HepG2 (cell line): ENCODE results near the gene PIGW. TPM values are rescaled to one million over a fixed set of nuclear protein-coding genes. Genes with fewer than 3 reads are reported as not detected.

Experiments
- ASH2L ChIP-seq: fragments of 300-600, 200-600 bp; sonication (generic); IDR thresholded peaks from 2 replicates; pipeline ENCODE4 v1.7.0; 2017; ENCODE audit warnings: low read depth, mild to moderate bottlenecking, moderate library complexity, mixed read lengths, low read length; ENCODE audit not compliant: insufficient read length
- CCDC6 ChIP-seq: sonication (generic); formaldehyde crosslinking; IDR thresholded peaks from 2 replicates; pipeline ENCODE4 v1.8.1; 2022; ENCODE audit warnings: mild to moderate bottlenecking, missing genetic modification reagents, moderate library complexity
- HNF4A ChIP-seq: sonication (generic); formaldehyde crosslinking; IDR thresholded peaks from 2 replicates; pipeline ENCODE4 v1.4.0; 2020; ENCODE audit warnings: missing genetic modification reagents
- MEIS2 ChIP-seq: sonication (generic); formaldehyde crosslinking; IDR thresholded peaks from 2 replicates; pipeline ENCODE4 v1.9.0; 2021; ENCODE audit warnings: mild to moderate bottlenecking, missing genetic modification reagents
- PRDM15 ChIP-seq: sonication (generic); formaldehyde crosslinking; IDR thresholded peaks from 2 replicates; pipeline ENCODE4 v1.4.0; 2020; ENCODE audit warnings: missing genetic modification reagents
- RBFOX2 ChIP-seq: fragments of 200-400 bp; formaldehyde crosslinking; IDR thresholded peaks from 2 replicates; pipeline ENCODE4 v1.6.1; 2017; ENCODE audit warnings: low read depth, mild to moderate bottlenecking, low read length
- RBM39 ChIP-seq: fragments of 200-400 bp; formaldehyde crosslinking; IDR thresholded peaks from one replicate; pipeline ENCODE4 v1.6.1; 2018; ENCODE audit warnings: antibody characterized with exemption, mild to moderate bottlenecking, low read depth, low read length; ENCODE audit not compliant: poor library complexity, severe bottlenecking
- SALL2 ChIP-seq: sonication (generic); formaldehyde crosslinking; IDR thresholded peaks from 2 replicates; pipeline ENCODE4 v1.8.1; 2023; ENCODE audit warnings: mild to moderate bottlenecking, missing genetic modification reagents, inconsistent platforms
- SP2 ChIP-seq: sonication (generic); formaldehyde crosslinking; IDR thresholded peaks from 2 replicates; pipeline ENCODE4 v1.5.1; 2020; ENCODE audit warnings: mild to moderate bottlenecking, missing genetic modification reagents
- SPEN ChIP-seq: sonication (generic); formaldehyde crosslinking; IDR thresholded peaks from 2 replicates; pipeline ENCODE4 v1.5.1; 2020; ENCODE audit warnings: low read depth, mild to moderate bottlenecking, missing genetic modification reagents
- TCF7L2 ChIP-seq: IDR thresholded peaks from 2 replicates; pipeline ENCODE4 v1.6.1; 2011; ENCODE audit warnings: mild to moderate bottlenecking, low read depth, low read length, moderate library complexity
- TMF1 ChIP-seq: sonication (generic); formaldehyde crosslinking; IDR thresholded peaks from 2 replicates; pipeline ENCODE4 v1.8.1; 2022; ENCODE audit warnings: low read depth, missing genetic modification reagents
- TOPORS ChIP-seq: sonication (generic); formaldehyde crosslinking; IDR thresholded peaks from 2 replicates; pipeline ENCODE4 v1.8.0; 2023; ENCODE audit warnings: mild to moderate bottlenecking, missing genetic modification reagents
- YEATS4 ChIP-seq: sonication (generic); formaldehyde crosslinking; IDR thresholded peaks from 2 replicates; pipeline ENCODE4 v1.4.0; 2020; ENCODE audit warnings: missing genetic modification reagents, borderline replicate concordance
- ZFP36L1 ChIP-seq: sonication (generic); formaldehyde crosslinking; IDR thresholded peaks from 2 replicates; pipeline ENCODE4 v1.8.0; 2022; ENCODE audit warnings: mild to moderate bottlenecking, missing genetic modification reagents, moderate library complexity
- ZFP82 ChIP-seq: sonication (generic); formaldehyde crosslinking; IDR thresholded peaks from 2 replicates; pipeline ENCODE4 v1.5.1; 2020; ENCODE audit warnings: mild to moderate bottlenecking, missing genetic modification reagents, borderline replicate concordance
- ZMAT3 ChIP-seq: sonication (generic); formaldehyde crosslinking; conservative IDR thresholded peaks from 2 replicates; pipeline ENCODE4 v1.7.0; 2021; ENCODE audit warnings: missing genetic modification reagents
- ZNF460 ChIP-seq: sonication (generic); formaldehyde crosslinking; IDR thresholded peaks from 2 replicates; pipeline ENCODE4 v1.5.1; 2020; ENCODE audit warnings: missing genetic modification reagents, mild to moderate bottlenecking, borderline replicate concordance
- ZNF512 ChIP-seq: sonication (generic); formaldehyde crosslinking; IDR thresholded peaks from 2 replicates; pipeline ENCODE4 v1.4.0; 2020; ENCODE audit warnings: mild to moderate bottlenecking, missing genetic modification reagents
- ZNF543 ChIP-seq: sonication (generic); formaldehyde crosslinking; IDR thresholded peaks from 2 replicates; pipeline ENCODE4 v1.4.0; 2020; ENCODE audit warnings: mild to moderate bottlenecking, missing genetic modification reagents
- ZNF558 ChIP-seq: sonication (generic); formaldehyde crosslinking; IDR thresholded peaks from 2 replicates; pipeline ENCODE4 v1.9.0; 2022; ENCODE audit warnings: mild to moderate bottlenecking, missing genetic modification reagents, borderline replicate concordance
- ZNF629 ChIP-seq: sonication (generic); formaldehyde crosslinking; conservative IDR thresholded peaks from 2 replicates; pipeline ENCODE4 v1.5.0; 2020; ENCODE audit warnings: missing genetic modification reagents
- ZXDC ChIP-seq: sonication (generic); formaldehyde crosslinking; IDR thresholded peaks from 2 replicates; pipeline ENCODE4 v1.5.0; 2020; ENCODE audit warnings: mild to moderate bottlenecking, missing genetic modification reagents
- polyA plus RNA-seq, 8 experiments: library from polyadenylated mRNA; depleted of rRNA in 3 of 8; stranded (reverse) in 7 of 8; unstranded in 1 of 8; fragments of >200 nt; fragmentation: Illumina TruSeq in 4 of 8; extraction: Trizol in 4 of 8; gene quantifications; 2 replicates each; pipeline versions ENCODE4 v1.2.1 to v1.2.3, GENCODE V29; 2011 to 2016; ENCODE audit warnings: low read depth in 4 of 8, missing spikeins in 1 of 8, mixed read lengths in 1 of 8; ENCODE audit not compliant: insufficient read depth in 1 of 8
- total RNA-seq, 5 experiments: library from RNA; depleted of rRNA; stranded (reverse); fragments of >200 nt; fragmentation: Illumina TruSeq; extraction: Trizol; gene quantifications; 2 replicates each; pipeline ENCODE4 v1.2.3, GENCODE V29; 2016; ENCODE audit warnings: low read depth in 1 of 5

The PIGW gene
- total and polyA plus RNA-seq, 2 of the 13 experiments (the other 11 are each of a cell fraction or from before 2014, with no cell fraction given): 9.0 to 24.0 TPM

GRCh38 chr17:36545077-36545464 is 10.3 kb downstream of the PIGW start (continued):
- TF ChIP-seq ZFP36L1 (CRISPR knock-in tag): 0 out of 2 replicates have a peak, but pooled peaks have one; percentile 75
- TF ChIP-seq ZNF558 (CRISPR knock-in tag): 0 out of 2 replicates have a peak, but pooled peaks have one; percentile 37
- TF ChIP-seq ZNF460: no peak
- peak; percentile 53 for TF ChIP-seq RBM39
- TF ChIP-seq TMF1 (CRISPR knock-in tag): peak; percentile 73; the same call in 1 of the 2 replicates
- 0 out of 2 replicates have a peak, but pooled peaks have one; percentile 1 for TF ChIP-seq HNF4A
- no peak for TF ChIP-seq CCDC6
- TF ChIP-seq ZNF629 (CRISPR knock-in tag): 0 out of 2 replicates have a peak, but pooled peaks have one; percentile 3
- TF ChIP-seq RBFOX2: peak; percentile 82
- 0 out of 2 replicates have a peak, but pooled peaks have one; percentile 8 for TF ChIP-seq TOPORS (CRISPR knock-in tag)
- TF ChIP-seq TCF7L2: no peak
- TF ChIP-seq MEIS2 (CRISPR knock-in tag): peak; percentile 58; the same call in 1 of the 2 replicates
- peak; percentile 22; the same call in 1 of the 2 replicates for TF ChIP-seq ZNF543 (CRISPR knock-in tag)
- TF ChIP-seq SP2 (CRISPR knock-in tag): 0 out of 2 replicates have a peak, but pooled peaks have one; percentile 25
- TF ChIP-seq SPEN (CRISPR knock-in tag): 0 out of 2 replicates have a peak, but pooled peaks have one; percentile 2
- TF ChIP-seq YEATS4 (CRISPR knock-in tag): peak; percentile 81
- peak; percentile 52; the same call in 1 of the 2 replicates for TF ChIP-seq SALL2 (CRISPR knock-in tag)
- TF ChIP-seq ZMAT3 (CRISPR knock-in tag): peak; percentile 24
- TF ChIP-seq ZNF512: no peak
- TF ChIP-seq PRDM15 (CRISPR knock-in tag): no peak
- peak; percentile 91 for TF ChIP-seq ASH2L
- 0 out of 2 replicates have a peak, but pooled peaks have one; percentile 6 for TF ChIP-seq ZXDC (CRISPR knock-in tag)
- TF ChIP-seq ZFP82 (CRISPR knock-in tag): peak; percentile 86; the same call in 1 of the 2 replicates
